ENCODE data around the gene ZNF316.

Gene ZNF316

DNA sequence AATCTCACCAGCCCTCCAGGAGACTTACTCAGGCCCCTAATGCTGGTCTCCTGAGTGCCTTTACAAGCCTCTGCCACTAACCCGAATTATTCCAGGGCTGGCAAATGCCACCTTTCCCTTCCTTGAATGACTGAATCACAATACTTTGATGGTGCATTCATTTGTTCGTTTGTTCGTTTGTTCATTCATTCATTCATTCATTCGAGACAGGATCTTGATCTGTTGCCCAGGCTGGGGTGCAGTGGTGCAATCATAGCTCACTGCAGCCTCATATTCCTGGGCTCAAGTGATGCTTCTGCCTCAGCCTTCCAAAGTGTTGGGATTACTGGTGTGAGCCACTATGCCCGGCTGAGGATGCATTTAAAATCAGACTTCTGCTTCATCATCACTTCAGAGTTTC lies 63.7 kb downstream of the ZNF316 start:
- H3K4me3 ChIP-seq (ENCODE audit: low read length): no peak overlapping the region
- no peak overlapping the region for H3K4me2 ChIP-seq (ENCODE audit: low read length)
- H2AFZ ChIP-seq (ENCODE audit: low read depth, low read length): no peak overlapping the region
- H3K36me3 ChIP-seq (replicated peaks; ENCODE audit: low read depth, low read length): peaks cover 91% of the 10 kb centered on the region
- no peaks in the 10 kb centered on the region for H3K27me3 ChIP-seq (ENCODE audit: low read depth, low read length)
- H3K9me3 ChIP-seq (ENCODE audit: insufficient read depth, low read length): peaks cover 35% of the 10 kb centered on the region; the same call in 1 of the 2 replicates
- H3K79me2 ChIP-seq (ENCODE audit: low read length): peaks cover 72% of the 10 kb centered on the region
- H3K4me1 ChIP-seq (ENCODE audit: low read length): no peaks in the 10 kb centered on the region
- no peak overlapping the region for H3K9ac ChIP-seq (ENCODE audit: low read length)
- TF ChIP-seq, protein P1, sequence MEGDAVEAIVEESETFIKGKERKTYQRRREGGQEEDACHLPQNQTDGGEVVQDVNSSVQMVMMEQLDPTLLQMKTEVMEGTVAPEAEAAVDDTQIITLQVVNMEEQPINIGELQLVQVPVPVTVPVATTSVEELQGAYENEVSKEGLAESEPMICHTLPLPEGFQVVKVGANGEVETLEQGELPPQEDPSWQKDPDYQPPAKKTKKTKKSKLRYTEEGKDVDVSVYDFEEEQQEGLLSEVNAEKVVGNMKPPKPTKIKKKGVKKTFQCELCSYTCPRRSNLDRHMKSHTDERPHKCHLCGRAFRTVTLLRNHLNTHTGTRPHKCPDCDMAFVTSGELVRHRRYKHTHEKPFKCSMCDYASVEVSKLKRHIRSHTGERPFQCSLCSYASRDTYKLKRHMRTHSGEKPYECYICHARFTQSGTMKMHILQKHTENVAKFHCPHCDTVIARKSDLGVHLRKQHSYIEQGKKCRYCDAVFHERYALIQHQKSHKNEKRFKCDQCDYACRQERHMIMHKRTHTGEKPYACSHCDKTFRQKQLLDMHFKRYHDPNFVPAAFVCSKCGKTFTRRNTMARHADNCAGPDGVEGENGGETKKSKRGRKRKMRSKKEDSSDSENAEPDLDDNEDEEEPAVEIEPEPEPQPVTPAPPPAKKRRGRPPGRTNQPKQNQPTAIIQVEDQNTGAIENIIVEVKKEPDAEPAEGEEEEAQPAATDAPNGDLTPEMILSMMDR (IDR thresholded peaks at IDR 0.05; ENCODE audit: low read depth, low read length): no peak
- TF ChIP-seq EZH2phosphoT487 (IDR thresholded peaks at IDR 0.05; ENCODE audit: low read depth): no peak
- H3K27ac ChIP-seq (ENCODE audit: low read length): no peak overlapping the region
- no peaks in the 10 kb centered on the region; the same call in 1 of the 2 replicates for H4K20me1 ChIP-seq (ENCODE audit: insufficient read depth, low read length)

DNA sequence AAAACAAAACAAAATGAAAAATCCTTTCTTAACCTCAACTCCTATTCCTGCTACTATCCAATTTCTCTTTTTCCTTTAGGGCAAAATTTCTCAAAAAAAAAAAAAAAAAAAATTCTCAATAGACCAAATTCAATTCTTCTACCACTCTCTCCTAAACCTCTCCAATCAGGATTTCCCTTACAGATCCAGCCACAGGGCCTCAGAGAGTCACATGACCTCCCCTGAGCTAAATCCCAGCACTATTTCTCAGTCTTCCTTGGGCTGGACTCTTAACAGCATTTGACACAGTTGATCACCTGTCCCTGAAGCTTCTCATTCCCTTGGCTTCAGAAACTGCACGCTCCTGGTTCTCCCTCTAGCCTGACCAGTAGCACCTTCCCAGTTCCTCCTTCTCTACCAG lies 64.7 kb downstream of the ZNF316 start:
- no peak overlapping the region for H3K27ac ChIP-seq (ENCODE audit: low read length)
- H3K79me2 ChIP-seq (ENCODE audit: low read length): peaks cover 81% of the 10 kb centered on the region
- H4K20me1 ChIP-seq (ENCODE audit: insufficient read depth, low read length): no peaks in the 10 kb centered on the region; the same call in 1 of the 2 replicates
- no peak overlapping the region for H2AFZ ChIP-seq (ENCODE audit: low read depth, low read length)
- TF ChIP-seq, protein P1 (IDR thresholded peaks at IDR 0.05; ENCODE audit: low read depth, low read length): no peak
- no peak for TF ChIP-seq EZH2phosphoT487 (IDR thresholded peaks at IDR 0.05; ENCODE audit: low read depth)
- H3K9ac ChIP-seq (ENCODE audit: low read length): no peak overlapping the region
- H3K9me3 ChIP-seq (ENCODE audit: insufficient read depth, low read length): peaks cover 32% of the 10 kb centered on the region; the same call in 1 of the 2 replicates
- peaks cover 81% of the 10 kb centered on the region for H3K36me3 ChIP-seq (replicated peaks; ENCODE audit: low read depth, low read length)
- H3K27me3 ChIP-seq (ENCODE audit: low read depth, low read length): no peaks in the 10 kb centered on the region
- no peak overlapping the region for H3K4me2 ChIP-seq (ENCODE audit: low read length)
- no peak overlapping the region for H3K4me3 ChIP-seq (ENCODE audit: low read length)
- no peaks in the 10 kb centered on the region for H3K4me1 ChIP-seq (ENCODE audit: low read length)
